ENCODE measurements around the gene FBXW12.

Gene FBXW12

DNA sequence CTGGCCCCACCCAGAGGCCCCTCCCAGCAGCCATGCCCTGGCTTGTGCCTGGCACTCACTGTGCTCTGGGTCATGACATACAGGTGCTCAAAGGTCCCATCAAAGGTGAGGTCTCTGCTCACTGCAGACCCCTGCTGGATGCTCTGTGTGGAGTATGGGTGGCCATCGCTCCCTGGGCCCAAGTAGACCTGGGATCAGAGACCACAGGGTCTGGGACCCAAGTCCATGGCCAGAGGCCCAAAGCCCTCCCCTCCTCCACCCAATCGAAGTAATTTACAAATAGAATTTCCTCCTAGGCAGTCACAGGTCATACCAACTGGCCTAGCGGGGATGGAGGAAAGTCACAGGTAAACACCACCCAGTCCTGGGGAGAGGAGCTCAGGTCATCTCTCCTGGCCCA is 50.3 kb downstream of the FBXW12 start:
- no peak for DNase-seq (ENCODE audit: low spot score)

DNA sequence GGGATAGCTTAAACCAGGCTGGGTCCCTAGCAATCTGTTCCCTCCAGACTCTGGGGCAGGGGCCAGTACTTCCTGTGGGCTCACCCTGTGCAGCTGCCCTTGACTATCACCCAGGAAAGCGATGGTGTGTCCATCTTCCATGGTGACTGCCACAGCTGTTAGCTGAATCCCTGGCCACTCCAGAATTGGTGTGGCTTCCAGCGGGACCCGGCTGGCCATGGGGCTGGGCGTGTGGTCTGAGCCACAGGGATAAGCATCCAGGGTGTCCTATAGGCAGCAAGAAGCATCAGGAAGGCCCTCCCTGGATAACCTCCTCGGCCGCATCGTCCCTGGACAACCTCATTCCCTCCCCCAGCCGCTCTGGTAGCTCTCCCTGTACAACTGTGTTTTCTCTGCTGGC is 50.7 kb downstream of the FBXW12 start:
- DNase-seq (ENCODE audit: low spot score), result no peak

DNA sequence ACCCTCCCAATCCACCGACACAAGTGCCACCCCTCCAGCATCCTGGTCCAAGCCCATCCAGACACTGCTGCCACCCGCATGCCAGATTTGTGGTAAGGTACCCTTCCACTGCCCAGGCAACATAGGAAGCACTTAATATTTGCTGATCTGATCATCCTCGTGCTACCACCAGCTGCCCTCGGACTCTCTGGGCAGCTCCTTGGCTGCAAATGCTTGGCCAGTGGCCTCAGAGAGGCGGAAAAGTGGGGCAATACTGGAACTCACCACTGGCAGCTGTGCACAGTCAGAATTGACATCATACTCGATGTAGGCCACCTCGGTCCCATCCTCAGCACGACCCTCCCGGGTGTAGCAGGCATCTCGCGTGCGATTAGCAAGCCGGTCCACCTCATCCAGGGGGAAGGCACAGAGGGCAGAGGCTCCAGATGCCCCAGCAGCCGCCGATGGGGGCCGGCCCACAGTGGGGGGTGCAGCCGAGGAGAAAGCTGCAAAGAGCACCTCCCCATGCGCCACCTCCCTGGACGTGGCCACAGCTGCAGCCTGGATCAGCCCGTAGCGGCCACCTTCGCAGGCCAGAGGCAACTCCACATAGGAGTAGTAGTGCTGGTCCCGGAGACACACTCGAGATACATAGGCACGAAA is 51.3 kb downstream of the FBXW12 start:
- DNase-seq (ENCODE audit: low spot score), result no peak

DNA sequence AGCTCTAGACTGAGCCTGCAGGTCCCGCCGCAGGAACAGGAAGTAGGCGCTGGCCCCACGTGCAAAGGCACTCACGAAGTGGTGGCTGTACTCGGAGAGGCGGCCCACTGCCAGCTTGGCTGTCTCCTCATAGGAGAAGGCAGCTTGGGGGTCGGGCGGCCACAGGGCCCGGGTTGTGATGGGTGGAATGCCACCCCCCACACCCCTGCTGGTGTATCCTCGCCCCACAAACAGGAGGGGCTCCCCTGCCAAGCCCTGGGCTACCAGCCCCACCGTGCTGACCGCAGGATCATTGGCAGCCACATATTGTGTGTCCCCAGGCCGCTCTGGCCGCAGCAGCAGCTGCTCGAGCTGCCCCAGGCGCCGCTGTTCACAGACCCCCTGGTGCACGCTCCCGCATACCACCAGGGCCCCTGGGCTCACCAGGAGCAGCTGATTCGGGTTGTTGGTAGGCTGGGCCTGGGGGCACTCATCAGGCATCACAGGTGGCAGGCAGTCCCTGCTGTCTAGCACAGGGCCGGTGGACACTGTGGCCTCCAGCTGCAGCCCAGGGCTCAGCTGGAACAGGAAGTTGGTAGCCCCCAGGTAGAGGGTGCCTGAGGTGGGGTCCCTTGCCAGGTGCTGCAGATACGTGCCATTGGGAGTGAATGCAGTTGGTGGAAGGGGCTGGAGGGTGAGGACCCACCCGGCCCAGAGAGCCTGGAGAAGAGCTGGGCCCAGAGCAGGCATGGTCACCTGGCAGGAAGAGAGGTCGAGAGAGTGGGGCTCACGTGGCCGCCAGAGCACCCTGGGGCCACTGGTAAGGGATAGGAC is 52.1 kb downstream of the FBXW12 start:
- no peak for DNase-seq (ENCODE audit: low spot score)

DNA sequence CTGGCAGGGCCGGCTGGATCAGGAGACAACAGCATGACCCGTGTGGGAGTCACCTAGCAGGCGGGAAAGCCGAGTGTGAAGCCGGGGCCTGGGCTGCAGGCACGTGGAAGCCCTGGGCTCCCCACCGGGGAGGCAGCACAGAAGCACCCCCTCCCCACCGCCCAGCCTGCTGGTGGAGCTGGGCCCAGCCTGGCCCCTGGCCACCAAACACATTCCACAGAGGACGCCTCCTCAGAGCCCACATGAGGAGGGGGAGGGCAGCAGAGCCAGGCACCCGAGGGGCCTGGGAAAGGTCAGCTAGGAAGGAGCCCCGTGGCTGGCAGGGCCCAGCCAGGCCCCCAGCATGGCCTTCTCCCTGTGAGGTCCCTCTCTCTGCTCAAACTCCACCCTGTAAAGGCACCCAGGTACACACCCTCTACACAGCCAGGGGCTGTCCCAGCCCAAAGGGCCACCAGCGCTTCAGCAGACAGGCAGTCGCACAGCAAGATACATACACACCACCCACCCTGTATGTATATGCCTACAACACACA is 53.3 kb downstream of the FBXW12 start:
- no peak for DNase-seq (ENCODE audit: low spot score)

DNA sequence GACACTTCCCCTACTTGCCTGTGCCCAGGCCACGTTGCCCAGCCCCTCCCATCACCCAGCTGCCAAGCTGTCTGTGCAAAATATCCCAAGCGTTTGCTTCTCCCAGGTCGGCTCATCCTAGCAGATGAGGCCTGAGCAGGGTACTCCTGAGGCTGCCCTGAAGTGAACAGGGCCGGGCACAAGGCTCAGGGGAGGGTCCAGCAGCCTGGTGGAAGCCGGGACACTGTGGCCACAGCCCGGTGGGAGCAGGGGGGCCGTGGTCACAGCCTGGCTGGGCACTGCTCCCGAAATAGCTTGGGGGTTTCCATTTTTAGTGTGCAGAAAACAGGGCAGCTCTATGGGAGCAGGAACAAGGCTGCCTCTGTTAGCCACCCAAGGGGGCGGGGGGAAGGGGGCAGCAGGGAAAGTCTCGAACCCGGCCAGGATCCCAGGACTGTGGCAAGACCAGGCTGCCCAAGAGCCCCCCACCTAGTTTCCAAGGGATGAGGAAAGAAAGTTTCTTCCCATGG is 54.4 kb downstream of the FBXW12 start:
- DNase-seq (ENCODE audit: low spot score), result no peak

DNA sequence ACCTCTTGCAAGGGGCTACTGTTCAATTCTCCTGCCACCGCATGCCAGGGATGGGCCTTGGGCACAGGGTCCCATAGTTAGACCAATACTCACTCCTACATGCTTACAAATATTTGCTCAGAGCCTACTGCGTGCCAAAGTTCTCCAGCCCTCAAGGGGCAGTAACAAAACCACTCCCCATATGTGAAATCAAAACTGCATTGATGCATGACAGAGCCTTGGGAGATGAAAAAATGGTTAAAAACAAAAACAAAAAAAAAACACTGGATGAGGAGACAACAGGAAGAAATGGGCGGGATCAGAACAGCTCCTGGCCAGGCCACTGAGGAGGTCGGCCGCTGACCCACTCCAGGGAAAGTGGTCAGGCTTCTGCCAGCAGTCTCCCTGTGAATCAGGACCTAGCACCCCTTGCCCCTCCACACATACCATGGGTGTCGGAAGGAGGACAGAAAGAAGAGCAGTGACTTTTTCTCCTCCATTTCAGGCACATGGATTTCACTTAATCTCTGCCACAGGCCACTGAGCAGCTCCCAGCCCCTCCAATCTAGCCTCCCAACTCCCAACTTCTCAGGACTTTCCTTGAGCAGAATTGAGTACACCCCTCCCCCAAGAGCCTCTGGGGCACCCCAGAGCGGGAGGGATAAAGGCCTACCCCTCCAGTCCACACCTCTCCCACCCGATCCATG is 55.1 kb downstream of the FBXW12 start:
- no peak for DNase-seq (ENCODE audit: low spot score)

DNA sequence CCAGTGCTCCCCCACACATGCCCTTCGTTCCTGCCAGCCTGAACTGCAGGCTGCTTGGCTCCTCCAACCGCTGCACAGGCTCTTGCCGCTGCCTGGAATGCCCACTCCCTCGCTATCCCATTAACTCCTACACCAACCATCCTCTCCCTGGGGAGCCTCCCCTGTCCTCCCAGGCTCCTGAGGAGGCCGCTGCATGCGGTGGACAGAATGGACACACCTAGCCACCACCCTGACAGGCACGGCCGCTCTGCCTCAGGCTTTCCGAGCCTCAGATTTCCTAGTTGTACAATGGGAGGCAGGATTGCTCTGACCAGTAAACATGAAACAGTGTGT is 55.6 kb downstream of the FBXW12 start:
- no peak for DNase-seq (ENCODE audit: low spot score)

DNA sequence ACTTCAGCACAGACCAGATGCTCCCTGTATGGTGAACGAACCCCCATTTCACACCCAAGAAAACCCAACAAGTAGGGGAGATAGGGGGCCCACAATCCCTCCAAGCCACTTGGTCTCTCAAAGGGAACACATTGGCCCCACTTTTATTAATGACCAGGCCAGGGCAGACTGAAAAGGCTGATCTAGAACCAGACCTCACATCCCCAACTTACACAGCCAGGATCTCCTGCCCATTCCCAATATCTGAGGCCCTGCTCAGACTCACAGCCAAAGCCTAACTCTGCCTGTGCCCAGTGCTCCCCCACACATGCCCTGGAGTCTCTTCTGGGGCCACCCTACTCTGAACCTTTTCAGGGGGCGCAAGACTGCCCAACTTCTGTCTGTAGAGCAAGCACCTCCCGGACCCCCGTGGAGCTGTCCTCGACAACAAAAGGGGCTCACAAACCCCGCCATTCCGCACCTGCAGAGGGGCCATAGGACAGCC is 56.1 kb downstream of the FBXW12 start:
- DNase-seq (ENCODE audit: low spot score), result no peak

DNA sequence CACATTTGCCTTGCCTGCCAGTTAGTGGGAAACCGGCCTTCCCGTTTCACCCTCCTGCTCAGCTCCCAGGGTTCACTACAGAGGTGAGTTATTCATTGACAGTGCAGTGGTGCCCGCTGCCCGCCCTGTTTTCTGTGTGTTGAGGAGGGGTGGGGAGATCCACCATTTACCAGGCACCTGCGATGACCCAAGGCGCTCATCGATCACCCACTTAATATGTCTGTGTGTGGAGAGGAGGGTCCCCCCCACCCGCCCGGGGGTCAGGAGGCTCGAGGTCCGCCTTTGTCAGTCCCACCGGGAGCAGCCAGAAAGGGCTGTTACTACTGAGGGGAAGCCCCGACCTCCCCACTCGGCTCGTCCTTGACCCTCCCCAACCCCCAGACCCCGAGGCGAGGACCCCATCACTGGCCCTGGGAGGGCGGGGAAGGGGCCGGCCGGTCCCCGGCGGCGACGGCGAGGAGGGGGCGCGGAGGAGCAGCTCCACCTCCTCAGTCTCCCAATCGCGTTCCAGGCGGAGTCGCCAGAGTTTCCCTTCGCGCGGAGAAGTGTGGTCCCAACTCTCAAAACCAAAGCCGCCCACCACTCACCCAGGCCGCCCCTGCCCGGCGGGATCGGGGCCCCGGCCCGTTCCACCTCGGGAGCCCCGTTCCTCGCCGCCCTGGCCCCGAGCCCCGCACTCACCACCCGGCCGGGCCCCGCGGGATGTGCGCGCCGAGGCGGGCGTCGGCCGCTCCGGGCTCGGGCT is 56.7 kb downstream of the FBXW12 start:
- peak; percentile 80 for DNase-seq (ENCODE audit: low spot score)

DNA sequence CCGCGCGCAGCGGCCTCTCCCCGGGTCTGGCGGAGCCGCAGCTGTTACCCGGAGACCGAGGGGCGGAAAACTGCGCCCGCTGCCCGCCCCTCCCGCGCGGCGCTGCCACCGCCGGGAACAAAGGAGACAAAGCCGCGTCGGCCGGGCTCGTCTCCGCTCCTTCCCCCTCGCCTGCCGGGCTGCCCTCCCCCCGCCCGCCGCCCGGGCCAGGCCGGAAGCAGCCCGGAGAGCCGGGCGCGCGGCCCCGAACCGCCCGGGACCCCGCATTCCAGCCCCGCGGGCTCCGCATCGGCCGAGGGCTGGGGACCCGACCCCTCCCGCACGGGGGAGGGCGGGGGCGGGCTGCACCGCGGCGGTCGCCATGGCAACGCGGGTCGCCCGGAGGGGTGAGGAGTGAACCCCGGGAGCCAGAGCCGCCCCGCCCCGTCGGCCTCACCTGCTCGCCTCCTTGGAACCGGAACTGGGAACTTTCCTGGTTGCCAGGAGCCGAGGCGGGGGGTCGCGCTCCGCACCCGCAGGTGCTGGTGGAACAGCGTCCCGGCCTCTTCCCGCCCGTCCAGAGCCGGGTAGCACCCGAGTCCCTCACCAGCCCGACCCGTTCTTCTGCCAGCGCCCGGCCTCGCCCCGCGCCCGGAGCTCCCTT is 57.4 kb downstream of the FBXW12 start:
- peak; percentile 75 for DNase-seq (ENCODE audit: low spot score)

DNA sequence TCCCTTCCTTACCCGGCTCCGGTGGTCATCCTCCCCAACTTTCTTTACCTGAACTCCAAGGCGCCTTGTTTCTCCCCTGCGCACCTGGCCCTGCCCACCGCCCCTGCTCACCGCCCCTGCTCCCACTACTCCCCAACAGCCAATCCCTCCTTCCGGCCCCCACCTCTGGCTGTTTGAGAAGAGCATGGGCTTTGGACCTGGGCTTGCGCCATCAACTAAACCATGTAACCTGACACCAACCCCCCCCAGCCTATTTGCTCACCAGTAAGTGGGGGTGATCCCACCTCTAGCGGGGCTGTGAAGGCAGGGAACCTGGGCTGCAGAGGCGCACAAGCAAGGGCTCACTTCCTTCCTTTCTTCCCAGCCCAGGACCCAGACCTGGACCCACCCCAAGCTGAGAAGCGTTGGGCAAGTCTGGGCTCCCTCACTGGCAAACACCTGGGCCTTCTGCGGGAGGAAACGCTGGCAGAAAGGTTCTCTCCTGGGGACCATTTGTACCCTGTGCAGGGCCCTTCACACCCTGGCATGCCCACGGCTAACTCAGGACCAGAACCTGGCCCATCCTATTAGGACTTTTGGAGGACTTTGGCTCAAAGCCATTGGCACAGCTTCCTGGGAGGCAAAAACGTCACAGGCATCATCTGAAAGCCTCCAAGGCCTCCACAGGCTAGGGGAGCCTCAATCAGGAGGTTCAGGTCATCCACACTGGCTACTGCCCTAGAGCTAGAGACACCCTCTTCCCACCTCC is 58.1 kb downstream of the FBXW12 start, which contains the start of gene PLXNB1:
Gene PLXNB1, minus strand, starts transcription at position 127 of the 748 bp plus-strand sequence. CDS start 5,475 bp downstream, outside the sequence.
- no peak for DNase-seq (ENCODE audit: low spot score)

DNA sequence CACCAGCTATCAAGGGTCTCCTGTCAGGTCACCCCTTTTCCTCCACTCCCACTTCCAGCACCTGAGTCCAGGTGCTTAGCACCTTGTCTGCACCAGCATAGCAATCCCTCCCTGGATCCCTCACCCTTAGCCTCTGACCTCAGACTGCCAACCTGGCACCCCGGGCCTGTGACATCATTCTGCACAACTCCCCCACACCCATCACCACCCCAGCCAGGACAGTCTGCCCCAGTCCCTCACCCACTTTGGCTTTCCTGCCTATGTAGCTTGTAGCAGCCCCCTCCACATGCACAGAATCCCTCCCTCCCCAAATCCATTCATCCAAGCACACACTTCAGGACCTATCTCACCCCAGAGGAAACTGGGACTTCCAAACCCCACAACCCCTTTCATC is 58.7 kb downstream of the FBXW12 start:
- DNase-seq (ENCODE audit: low spot score), result no peak

DNA sequence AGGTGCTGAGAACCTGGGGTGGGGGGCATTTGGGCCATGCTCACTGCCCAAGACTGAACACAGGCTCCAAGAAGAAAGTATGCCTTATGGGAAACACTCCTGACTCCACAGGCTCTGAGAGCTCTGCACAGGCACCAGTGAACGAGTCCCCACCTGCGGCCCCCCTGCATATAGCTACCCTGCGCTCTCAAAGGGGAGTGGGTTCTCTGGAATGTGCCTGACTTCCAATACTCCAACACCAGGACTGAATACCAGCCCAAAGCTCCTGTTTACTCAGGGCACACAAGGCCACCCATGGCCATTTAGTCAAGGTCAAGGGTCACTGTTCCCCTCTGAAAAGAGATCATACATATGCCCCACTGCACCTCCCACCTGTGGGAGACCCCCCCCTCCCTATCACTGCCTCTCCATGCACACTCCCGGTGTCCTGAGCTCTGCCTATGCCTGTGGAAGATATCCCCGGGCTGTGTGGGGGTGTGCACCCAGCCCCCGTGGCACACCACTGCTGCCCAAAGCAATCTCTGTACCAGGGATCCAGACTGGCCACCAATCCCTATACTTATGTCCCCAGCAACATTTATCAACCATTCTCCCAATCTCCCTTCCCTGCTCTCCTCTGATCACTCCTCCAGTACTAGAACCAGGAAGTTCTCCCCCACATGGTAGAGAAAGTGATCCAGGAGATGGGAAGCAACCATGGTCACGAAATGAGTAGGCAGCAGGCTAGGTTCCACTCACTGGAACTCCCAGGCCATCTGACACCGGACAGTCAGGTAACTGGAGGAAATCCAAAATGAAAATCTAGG is 59.4 kb downstream of the FBXW12 start:
- DNase-seq (ENCODE audit: low spot score), result no peak

DNA sequence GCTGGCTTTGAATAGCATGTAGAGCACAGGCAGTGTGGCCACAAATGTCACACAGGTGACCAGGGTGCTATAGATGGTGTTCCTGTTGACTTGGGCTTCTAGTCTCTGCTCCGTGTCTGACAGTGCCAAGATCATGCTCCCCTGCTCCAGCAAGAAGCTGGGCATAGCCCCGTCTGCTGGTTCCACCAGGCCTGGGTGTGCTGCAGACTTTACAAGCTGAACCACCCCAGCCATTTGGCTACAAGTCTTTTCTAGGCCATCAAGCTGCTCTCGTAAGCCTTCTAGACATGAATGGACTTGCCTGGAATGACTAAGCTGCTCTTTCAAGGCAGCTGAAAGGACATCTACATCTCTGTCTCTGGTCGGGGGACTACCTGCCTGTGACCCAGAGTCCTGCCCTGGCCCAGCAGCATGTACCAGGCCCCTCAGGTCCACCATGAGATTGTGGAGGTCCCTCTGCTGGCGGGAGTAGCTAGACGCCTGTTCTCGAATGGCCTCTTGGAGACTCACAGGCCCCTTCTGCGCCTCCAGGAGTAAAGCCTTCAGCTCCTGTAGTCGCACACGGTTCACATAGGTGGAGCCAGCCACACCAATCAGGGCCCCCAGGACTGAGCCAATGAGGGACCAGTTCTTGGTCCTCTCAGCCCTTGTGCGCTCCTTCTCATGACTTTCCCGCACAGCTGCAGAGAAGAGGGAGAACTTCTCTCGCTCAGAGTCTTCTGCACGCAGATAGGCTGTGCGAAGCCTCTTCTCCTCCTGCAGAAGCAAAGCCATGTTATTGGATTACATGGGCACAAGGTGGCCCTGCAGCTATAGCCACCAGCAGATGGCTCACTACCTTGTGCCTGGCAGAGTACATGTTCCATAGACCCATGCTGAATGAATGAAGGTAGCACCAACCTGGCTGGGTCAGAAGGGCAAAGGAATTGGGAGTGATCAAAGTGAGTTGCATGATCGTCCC is 60.7 kb downstream of the FBXW12 start:
- no peak for DNase-seq (ENCODE audit: low spot score)

DNA sequence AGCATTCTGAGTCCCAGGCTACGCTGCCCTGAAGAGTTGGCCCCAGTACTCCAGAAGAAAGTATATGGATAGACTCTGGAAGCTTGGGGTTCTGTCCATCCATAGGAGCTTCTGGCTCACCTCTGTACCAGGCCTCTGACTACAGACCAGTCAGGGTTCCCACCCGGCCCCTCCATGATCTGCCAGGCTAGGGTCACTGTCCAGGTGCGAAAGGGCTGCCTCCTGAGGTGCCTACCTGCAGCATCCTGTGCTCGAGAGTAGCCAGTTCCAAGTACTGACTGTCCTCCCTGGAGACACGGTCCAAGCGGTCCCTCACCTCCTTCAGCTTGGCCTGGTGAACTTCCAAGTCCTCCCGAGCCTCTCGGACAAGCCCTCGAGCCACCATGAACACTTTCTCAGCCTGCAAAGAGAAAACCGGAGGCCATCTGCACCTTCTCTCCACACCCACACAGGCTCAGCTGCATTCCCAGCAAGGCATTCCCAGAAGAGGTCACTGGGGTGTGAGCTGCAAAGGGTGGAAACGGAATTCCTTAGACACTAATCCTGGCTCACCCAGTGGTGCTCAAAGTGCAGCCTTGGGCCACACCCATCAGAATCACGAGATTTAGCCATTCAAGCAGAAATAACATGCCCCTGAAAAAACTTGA is 61.6 kb downstream of the FBXW12 start:
- no peak for DNase-seq (ENCODE audit: low spot score)

DNA sequence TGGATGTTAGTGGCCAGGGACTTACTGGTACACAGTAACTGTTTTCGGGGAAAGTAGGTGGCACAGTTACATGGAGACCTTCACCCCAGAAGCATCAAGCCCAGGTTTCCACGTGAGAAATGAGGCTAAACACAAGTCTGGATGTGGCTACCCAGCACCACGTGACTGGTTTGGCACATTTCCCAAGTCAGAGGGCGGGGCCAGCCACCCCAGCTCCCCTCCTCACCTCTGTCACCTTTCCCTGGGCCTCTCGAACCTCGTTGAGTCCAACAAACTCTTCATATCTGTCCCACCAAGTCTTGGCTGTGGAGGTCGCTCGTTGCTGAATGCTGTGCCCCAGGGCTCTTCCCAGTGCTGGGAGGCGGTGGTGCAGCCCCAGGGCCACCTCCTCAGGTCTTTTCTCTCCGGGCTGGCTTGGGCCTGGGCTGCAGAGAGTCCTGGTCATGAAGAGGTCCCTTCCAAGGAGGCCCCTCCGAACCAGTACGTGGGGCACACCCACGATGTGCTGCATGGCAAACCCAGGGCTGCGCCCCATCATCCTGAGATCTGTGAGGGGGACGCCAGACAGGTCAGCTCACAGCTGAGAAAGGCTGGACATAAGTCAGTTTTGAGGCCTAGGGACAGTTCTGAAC is 62.7 kb downstream of the FBXW12 start:
- no peak for DNase-seq (ENCODE audit: low spot score)

DNA sequence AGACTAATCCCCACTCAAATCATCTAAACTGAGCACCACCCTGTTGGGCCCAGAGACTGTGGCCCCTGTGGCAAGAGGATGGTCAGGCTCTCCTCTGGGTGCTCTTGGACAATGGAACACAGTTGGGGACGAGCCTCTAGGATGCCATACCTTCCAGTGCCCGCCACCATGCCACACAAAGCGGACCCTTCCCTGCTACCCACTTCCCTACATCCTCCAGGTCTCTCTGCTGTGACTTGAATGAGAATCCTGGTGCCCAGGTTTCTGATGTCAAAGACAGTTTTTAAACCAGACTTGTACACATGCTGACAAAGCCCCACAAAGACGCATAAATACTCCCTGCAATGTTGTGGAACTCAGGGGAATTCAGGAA is 63.2 kb downstream of the FBXW12 start:
- DNase-seq (ENCODE audit: low spot score), result no peak
